HS-27A (cell line): ENCODE measurements around the gene KIF12.
"Not testable (repeated sequence)": the region's sequence is repeated elsewhere in the genome, so short reads cannot be mapped to it uniquely, and the experiment has no call there.

Experiments used
- DNase-seq: peaks from one replicate; pipeline ENCODE4 v3.0.0-alpha.2; 2012; ENCODE audit warnings: low read depth, missing footprints

Gene KIF12

DNA sequence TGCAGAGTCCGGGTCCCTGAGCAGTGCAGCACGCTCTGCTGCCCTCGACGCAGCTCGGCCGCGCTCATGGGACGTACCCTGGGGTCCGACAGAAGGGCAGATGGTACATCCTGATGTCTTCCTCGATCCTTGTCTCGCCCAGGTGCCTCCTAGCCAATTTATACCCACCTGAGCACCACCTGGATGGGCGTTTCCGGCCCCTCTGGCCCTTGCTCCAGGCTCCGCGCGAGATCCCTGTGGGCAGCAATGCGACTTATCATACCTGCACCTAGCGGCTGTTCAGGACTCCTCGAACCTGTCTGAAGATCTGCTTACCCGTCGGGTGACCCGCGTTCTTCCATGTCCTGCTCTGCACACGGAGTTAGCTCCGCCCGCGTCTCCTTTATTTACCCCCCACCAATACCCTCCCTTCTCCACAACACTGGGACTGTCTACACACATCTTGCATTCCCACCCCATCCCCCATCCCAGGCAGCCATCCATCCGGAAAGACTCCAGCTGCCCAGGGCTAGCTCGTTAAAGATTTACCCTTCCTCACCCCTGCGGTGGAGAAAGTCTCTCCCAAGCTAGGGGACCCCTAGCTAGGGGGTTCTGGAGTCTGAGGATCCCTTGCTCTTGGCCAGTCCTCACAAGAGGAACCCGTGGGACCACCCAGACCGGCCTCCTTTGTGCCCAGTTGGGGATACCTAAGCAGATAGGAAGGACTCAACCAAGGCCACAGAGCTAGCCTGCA lies at the start of gene KIF12:
TSS of gene KIF12 (minus strand) at position 357 of the 733 bp plus-strand sequence. CDS start at position 341, 16 bp downstream.
- DNase-seq: no peak

DNA sequence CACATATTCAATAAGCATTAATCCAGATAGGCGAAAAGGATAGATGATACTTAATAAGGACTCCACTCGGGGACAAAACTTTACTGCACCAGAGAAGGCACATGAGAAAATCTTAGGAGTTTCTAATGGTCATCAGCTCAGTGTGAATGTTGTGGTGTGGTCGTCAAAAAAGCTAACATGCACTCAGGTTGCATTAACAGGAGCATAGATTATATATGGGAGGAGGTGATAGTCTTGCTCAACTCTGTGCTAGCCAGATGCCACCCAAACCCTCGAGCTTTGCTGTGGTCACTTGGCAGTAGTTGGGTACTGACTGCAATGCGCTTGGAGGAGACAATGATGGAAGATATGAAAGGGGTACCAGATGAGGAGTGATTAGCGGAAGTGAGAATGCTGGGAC lies 47.6 kb upstream of the KIF12 start:
- no peak for DNase-seq

DNA sequence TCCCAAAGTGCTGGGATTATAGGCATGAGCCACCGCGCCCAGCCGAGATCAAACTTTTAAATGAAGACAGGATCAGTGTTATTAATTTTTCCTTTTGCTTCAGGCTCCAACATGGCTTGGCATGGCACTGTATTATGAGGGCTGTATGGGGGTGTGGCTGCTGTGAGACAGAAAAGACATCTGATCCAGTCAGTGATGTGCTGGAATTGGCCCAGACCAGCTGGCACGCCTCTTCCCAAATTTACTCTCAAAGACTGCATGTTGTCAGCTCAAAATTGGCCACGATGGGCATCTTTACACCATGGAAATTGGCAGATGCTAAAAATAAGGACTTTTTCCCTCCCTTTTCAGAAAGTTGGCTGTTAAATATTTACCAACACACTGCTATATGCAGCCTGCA lies 44.1 kb upstream of the KIF12 start:
- no peak for DNase-seq

DNA sequence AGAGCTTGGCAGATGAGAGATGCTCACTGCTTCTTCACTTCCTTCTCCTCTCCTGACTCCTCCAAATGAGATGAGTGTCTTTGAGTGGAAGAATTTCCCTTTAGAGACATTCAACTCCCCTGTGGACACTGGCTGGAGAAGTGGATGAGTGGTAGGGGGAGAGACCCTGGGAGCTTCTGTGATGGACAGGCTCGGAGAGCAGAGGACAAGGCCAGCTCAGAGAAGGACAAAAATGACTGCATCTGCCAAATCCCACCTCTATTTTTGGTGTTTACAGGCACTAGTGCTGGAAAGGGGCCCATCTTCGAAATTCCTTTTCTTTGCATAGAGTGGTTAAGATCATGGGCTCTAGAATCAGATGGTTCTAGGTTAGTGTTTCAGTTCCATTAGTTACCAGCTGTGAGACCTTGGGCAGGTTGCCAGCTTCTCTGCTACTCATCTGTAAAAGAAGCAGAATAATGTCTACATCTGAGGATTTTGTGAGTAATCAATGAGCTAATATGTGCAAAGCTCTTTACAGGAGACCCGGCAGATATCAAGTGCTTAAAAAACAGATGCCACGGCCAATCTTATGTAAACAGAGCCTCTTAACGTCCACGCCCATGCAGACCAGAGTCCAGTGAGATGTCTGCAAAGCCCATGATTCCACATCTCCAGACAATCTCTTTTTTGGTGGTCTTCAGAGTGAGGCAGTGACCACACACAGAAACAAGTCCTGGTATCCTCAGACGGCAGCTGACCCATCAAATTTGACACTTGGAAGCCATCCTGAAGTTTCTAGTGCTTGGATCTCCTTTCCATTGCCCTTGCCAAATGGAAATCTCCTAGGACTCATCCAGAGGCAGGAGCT lies 42.7 kb upstream of the KIF12 start:
- no peak for DNase-seq

DNA sequence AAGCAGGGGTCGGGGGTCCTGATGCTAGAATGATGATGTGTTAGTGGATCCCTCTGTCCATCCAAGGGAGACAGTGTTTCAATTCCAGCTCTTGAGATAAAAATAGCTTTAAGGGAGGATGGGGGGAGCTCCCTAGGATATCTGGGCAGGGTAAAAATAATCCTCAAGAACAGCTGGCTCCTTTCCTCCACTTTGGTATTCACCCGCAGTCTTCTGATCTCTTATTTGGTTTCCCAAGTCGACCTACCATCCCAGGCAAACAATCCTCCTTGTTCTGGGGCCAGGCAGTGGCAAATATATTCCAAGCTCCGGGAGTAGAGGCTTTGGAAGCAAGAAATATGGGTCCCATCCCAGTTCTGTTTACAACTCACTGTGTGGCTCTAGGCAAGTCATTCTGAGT lies 41.8 kb upstream of the KIF12 start:
- no peak for DNase-seq

DNA sequence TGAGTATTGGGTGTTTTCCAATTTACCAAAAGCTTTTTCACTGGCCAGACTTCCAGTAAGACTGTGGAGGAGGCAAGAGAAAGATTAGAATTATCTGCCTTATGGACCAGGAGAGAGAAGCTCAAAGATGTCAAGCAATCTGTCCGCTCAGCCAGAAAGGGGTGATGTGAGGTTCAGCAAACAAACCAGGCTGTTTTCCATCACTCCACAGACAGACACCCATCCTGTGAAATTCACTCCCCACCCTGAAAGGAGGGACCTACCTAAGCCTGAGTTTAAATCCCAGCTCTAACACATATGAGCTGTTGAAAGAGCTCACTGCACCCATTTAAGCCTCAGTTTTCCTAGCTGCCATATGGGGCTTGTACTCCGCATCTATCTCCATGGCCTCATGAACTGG lies 41.3 kb upstream of the KIF12 start:
- DNase-seq: no peak

DNA sequence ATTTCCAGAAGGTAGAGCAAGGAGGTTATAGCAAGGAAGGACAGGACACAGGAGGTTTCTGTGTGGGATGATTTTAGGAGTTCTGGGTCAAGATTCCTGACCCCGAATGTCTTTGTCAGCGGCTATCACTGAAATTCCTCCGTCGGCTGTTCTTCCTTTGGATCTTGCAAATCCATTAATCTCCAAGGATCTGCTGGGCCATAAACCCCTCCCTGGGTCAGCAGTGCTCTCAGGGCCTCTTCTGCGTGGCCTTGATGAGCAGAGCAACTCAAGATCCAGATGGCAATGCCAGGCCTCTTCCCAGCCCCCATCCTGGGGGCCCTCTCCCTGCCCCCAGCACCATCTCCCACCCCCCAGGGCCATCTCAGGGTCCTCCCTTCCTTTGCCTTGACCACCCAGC lies 40.0 kb upstream of the KIF12 start:
- no peak for DNase-seq

DNA sequence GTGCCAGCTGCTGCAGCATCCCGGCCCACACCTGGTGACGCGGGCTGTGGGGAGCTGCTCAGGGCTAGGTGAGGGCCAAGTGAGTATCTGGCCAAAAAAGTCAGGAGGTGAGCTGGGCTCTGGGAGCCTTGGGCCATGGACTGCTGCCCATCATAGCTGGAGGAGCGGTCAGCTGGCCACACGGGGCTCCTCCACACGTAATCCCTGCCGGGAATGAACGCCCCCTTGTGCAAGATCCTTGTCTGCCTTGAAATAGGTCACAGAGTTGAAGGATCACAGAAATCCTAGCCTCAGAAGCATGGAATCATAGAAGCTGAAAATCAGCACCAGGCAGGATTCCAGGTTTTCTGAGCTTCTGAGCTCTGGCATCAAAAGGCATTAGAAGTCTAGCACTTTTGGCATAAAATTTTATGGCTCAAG lies 39.5 kb upstream of the KIF12 start:
- no peak for DNase-seq

DNA sequence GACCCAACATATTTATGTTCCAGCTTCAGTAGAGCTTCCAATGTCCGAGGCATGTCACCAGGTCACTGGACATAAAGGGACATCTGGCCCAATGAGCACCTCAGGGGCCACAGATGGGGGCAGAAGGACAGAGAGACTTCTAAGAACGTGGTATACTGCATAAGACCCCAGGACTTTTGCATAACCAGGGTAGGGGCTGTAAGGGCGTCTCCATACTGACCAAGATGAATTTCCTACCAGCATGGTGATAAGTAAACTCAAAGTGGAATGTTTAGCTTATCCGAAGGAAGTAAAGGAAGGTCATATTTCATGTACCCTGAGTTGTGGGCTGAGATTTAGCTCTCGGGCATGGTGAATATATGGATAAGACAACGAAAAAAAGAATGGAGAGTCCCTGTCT lies 38.7 kb upstream of the KIF12 start:
- no peak for DNase-seq

DNA sequence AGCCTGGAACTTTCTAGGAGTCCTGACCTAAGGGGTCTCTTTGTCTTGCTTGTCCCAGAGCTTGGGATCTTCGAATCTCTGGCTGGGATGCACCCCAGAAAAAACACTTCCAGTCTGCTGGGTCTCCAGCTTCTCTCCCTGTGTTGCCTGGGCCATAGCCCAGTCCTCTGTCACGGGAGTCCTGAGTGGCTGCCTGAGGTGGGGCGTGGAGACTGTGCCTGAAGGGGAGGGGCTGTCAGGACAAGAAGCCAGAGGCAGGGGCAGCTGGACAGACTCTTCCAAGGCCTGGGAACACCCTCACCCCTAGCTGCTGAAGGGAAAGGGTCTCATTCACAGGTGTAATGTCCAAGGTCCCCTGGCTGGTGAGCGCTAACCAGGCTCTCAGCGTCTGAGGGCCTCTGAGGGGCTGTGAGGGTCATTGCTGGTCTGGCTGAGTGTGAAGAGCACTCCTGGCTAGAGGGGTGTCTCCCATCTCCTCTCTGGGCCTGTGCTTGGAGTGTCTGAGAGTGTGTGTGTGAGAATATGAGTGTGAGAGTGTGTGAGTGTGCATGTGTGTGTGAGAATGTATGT lies 35.8 kb upstream of the KIF12 start:
- no peak for DNase-seq

DNA sequence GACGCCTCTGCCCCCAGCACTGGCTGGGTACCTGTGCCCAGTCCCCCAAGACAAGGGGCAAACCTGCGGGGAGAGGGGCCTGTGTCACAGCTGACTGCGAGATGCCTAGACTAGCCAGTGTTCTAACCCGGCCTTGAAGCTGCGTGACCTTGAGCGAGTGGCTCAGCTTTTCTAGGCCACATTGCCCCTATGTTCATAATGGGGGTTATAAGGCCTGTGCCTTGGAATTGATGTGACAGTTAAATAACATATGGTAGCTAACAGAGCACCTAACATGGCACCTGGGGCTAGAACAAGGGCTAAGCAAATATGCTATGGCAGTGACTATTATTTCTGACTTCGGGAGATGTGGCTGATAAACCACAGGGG lies 33.4 kb upstream of the KIF12 start:
- DNase-seq: no peak

DNA sequence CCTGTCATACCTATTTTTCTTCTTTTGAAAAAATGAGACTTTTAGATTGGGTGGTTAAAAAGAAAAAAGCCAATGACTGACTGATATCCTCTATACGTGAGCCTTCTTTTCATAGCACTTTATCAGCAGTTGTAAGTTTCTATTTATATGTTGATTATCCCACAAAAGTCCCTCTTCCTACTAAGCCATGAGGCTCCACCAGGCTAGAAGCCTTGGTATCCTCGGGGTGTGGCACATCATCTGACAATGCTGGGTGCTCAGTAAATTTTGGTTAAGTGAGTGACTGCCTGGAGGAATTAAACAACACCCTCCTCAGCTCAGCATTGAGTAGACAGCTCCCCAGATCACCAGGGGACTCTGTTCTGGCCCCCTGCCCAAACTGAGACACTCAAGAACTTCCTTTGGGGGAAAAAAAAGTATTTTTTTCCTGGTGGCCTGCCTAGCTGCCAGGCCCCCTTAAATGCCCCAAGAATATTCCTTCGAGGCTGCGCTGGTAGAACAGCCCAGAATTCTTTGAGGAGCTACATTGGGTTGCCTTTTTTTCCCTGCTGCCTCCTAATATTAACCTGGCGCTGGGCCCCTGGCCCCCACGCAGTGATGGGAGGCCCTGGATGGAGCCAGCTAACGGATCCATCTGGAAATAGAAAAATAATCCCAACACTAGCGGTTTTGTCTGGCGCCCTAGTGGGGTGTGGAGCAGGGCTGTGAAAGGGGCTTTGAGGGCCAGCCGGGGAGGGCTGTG lies 32.9 kb upstream of the KIF12 start:
- DNase-seq: no peak

DNA sequence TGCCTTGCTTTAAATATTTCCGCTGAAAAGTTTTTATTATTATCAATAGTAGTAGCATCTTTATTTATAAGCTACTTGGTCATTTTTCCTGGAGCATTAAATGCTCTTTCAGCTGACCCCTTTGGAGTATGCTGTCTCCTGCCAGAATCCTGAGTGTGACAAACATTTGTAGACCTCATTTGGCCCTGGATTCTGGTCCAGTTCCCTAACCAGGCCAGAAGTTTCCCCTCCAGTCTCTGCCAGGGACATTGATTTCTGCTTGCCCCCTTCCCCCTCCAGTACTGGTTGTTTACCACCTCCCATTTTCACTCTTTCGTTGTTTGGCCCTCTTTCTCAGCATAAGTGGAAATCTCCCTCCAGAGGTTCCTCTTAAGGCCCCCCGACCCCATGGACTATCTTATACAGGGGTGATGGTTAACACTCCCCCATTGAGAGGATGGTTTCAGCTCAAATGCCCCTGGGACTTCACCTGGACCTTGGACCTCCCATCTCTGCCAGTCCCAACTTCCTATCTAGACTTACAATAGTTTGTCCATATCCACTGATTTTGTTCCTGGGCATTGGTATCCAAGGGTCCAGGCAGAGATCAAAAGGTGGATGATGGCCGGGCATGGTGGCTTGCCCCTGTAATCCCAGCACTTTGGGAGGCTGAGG lies 31.7 kb upstream of the KIF12 start:
- no peak for DNase-seq

DNA sequence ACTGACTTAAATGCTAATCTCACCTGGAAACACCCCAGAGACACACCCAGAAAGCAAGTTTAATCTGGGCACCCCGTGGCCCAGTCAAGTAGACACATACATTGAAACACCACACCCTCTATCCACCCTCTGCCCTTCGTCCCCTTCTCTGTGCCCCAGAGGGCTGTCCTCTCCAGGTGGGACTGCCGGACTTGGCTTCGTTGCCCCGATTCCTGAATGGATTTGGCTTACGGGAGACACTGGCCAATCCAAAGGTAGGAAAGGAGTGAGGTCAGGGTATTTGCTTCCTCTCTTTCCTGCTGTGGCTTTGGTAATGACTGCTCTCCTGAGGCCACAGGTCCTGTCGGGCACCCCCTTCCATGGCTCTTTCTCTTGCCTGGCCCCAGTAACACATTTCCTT lies 31.0 kb upstream of the KIF12 start:
- no peak for DNase-seq

DNA sequence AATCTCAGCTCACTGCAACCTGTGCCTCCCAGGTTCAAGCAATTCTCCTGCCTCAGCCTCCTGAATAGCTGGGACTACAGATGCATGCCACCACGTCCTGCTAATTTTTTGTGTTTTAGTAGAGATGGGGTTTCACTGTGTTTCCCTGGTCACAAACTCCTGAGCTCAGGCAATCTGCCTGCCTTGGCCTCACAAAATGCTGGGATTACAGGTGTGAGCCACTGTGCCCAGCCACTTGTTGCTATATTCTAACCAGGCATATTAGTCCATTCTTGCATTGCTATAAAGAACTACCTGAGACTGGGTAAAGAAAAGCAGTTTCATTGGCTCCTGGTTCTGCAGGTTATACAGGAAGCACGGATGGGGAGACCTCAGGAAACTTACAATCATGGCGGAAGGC lies 29.7 kb upstream of the KIF12 start:
- DNase-seq: not testable (repeated sequence)

DNA sequence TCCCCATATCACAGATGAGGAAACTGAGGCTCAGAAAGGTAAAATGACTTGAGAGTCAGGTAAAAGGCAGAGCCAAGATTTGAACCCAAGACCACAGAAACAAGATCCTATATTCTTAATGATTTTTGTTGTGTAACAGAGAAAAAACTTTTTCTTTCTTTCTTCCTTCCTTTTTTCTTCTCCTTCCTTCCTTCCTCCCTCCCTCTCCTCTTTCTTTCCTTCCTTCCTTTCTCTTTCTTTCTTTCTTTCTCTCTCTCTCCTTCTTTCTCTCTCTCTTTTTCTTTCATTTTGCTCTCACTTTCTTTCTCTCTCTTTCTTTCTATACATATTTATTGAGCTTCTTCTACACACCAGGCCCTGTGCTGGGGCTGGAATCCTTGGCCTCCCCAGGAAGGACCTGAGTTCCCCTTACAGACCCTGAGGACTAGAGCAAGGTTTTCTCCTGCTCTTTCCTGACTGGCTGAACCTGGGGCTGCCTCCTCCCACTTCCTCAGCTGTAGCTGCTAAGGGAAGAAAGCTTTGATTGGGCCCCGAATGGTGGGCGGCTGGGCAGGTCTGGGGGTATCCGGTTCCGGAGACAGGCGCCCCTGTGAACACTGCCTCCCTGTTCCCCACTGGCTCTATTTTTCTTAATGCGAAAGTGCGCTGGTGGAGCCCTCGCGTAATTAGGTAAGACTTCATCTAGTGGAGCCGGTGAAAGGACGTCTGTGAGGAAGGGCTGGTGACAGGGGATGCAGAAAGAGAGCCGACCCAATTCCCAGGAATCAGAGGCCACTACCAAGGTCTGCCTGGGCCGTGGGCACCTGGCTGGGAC lies 27.4 kb upstream of the KIF12 start:
- DNase-seq: no peak

DNA sequence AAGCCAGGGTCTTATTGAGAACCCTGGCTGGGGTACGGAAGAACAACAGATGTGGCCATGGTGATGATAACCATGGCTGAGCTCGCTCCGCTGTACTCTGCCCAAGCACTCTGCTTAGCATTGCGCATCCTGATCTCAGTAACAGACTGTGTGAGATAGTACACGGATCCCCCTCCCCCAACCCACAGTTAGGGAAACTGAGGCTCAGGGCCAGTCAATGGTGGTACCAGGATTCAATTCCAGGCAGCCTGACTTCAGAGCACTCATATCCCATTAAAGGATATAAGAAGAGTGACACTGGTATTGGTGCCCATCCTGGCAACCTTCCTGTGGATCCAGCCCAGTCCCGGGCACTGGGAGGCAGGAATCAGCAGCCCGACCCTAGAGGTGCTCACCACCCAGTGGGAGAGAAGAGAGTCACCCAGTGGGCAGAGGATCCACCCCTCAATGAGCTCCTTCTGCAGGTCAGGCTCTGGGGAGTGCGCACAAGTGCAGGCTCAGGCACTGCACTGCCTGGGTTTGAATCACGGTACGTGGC lies 26.5 kb upstream of the KIF12 start:
- DNase-seq: no peak

DNA sequence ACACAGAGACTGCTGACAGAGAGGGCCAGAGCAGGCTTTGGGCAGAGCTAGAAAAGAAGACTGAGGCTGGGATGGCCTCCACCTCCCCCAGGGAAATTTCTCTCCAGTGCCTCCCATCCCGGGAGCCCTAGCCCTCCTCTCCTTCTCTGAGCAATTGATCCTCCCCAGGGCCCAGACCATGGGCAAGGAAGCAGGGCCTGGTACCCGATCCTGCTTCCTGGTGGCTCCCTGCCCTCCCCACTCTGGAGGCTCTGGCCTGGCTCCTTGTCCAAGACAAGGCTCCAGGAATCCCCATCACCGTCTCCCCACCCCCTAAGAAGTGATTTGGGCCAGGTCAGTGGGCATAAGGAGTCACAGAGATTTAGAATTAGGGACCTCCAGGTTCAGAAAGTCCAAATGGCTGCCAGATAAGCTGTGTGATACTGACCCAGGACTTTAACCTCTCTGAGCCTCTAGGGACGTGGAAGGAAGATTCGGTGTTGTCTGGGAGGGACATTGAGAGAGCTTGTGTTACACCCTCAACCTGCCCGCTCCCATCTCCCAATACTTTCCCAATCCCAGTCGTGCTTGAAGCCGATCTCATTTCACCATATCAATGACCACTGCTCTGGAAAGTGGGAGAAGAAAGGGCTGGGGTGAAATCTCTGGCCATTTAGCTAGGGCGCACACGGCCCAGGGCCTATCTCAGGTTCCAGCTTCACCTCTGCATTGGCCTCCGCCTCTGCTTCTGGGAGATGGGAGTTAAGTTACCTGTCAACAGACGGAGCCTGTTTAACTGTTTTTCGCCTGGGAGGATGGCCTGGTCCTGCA lies 25.8 kb upstream of the KIF12 start:
- DNase-seq: no peak

DNA sequence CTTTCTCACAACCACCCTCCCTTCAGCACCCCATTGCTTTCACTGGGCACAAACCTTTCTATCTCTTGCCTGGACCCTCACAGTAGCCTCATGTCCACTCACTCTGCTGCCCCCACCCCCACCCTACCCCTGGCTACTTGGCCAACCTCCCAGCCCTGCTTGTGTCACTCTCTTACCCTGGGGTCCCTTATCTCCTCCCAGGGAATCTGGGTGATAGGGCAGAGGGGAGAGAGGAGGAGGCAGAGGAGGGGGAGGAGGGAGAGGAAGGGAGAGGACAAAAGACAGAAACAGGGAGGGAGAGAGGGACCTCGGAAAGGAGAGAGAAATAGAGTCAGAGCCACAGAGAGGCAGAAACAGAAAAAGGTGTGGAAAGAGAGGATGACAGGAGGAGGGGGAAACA lies 25.0 kb upstream of the KIF12 start:
- DNase-seq: no peak
